Panc1 (cell line): ENCODE data around the gene TNFSF4.

ENCODE experiments used
- POLR2AphosphoS5 ChIP-seq: IDR thresholded peaks from 2 replicates; pipeline ENCODE4 v1.6.1; 2012; ENCODE audit warnings: mild to moderate bottlenecking, low read depth, low read length, moderate library complexity
- SIN3A ChIP-seq: IDR thresholded peaks from 2 replicates; pipeline ENCODE4 v1.6.1; 2012; ENCODE audit warnings: low read depth, mild to moderate bottlenecking, low read length, moderate library complexity, borderline replicate concordance; ENCODE audit not compliant: insufficient read depth
- TCF7L2 ChIP-seq: IDR thresholded peaks from 2 replicates; pipeline ENCODE4 v1.6.1; 2011; ENCODE audit warnings: mild to moderate bottlenecking, low read depth, low read length, inconsistent platforms
- TF ChIP-seq, protein P1 (sequence below): fragments of 450-650 bp; IDR thresholded peaks from 2 replicates; pipeline ENCODE4 v1.5.1; 2017; ENCODE audit warnings: mild to moderate bottlenecking
- TF ChIP-seq, protein P2 (sequence below), 2 experiments: IDR thresholded peaks; 2 replicates each; pipeline ENCODE4 v1.6.1; 2011 to 2012; ENCODE audit warnings: low read depth in 2 of 2, control low read depth in 1 of 2, low read length in 1 of 2, mild to moderate bottlenecking in 1 of 2, moderate library complexity in 1 of 2; ENCODE audit not compliant: insufficient read depth in 1 of 2

DNA sequence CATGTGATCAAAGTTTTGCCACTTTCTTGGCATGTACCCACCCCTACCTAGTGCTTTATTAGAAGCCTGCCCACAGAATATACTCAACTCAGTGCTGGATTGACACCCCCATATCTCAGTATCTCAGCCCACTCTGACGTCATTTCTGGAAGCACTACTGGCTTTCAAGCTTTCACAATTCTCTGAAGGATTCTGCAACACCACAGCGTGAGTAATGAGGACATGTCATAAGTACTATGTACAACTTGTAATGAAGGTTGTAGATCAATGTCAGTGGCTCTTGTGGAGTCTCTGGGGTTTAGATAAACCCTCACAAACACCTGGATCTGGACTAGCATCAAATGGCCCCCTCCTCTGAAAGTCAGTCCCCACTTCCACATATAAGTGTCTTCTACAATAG lies 57.2 kb downstream of the TNFSF4 start:
- TF ChIP-seq, protein P1, sequence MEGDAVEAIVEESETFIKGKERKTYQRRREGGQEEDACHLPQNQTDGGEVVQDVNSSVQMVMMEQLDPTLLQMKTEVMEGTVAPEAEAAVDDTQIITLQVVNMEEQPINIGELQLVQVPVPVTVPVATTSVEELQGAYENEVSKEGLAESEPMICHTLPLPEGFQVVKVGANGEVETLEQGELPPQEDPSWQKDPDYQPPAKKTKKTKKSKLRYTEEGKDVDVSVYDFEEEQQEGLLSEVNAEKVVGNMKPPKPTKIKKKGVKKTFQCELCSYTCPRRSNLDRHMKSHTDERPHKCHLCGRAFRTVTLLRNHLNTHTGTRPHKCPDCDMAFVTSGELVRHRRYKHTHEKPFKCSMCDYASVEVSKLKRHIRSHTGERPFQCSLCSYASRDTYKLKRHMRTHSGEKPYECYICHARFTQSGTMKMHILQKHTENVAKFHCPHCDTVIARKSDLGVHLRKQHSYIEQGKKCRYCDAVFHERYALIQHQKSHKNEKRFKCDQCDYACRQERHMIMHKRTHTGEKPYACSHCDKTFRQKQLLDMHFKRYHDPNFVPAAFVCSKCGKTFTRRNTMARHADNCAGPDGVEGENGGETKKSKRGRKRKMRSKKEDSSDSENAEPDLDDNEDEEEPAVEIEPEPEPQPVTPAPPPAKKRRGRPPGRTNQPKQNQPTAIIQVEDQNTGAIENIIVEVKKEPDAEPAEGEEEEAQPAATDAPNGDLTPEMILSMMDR, result no peak
- TF ChIP-seq SIN3A, result no peak
- no peak for TF ChIP-seq POLR2AphosphoS5
- TF ChIP-seq, protein P2, sequence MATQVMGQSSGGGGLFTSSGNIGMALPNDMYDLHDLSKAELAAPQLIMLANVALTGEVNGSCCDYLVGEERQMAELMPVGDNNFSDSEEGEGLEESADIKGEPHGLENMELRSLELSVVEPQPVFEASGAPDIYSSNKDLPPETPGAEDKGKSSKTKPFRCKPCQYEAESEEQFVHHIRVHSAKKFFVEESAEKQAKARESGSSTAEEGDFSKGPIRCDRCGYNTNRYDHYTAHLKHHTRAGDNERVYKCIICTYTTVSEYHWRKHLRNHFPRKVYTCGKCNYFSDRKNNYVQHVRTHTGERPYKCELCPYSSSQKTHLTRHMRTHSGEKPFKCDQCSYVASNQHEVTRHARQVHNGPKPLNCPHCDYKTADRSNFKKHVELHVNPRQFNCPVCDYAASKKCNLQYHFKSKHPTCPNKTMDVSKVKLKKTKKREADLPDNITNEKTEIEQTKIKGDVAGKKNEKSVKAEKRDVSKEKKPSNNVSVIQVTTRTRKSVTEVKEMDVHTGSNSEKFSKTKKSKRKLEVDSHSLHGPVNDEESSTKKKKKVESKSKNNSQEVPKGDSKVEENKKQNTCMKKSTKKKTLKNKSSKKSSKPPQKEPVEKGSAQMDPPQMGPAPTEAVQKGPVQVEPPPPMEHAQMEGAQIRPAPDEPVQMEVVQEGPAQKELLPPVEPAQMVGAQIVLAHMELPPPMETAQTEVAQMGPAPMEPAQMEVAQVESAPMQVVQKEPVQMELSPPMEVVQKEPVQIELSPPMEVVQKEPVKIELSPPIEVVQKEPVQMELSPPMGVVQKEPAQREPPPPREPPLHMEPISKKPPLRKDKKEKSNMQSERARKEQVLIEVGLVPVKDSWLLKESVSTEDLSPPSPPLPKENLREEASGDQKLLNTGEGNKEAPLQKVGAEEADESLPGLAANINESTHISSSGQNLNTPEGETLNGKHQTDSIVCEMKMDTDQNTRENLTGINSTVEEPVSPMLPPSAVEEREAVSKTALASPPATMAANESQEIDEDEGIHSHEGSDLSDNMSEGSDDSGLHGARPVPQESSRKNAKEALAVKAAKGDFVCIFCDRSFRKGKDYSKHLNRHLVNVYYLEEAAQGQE (IDR thresholded peaks at IDR 0.05; ENCODE audit: insufficient read depth in 1 of 2, low read depth in 2 of 2, low read length in 1 of 2), result no peak
- TF ChIP-seq TCF7L2, result no peak
